ENCODE measurements around the gene PRELID3B.
A peak's percentile ranks its signal among the peaks of the same experiment; 100 is the strongest.

PRELID3B gene

DNA sequence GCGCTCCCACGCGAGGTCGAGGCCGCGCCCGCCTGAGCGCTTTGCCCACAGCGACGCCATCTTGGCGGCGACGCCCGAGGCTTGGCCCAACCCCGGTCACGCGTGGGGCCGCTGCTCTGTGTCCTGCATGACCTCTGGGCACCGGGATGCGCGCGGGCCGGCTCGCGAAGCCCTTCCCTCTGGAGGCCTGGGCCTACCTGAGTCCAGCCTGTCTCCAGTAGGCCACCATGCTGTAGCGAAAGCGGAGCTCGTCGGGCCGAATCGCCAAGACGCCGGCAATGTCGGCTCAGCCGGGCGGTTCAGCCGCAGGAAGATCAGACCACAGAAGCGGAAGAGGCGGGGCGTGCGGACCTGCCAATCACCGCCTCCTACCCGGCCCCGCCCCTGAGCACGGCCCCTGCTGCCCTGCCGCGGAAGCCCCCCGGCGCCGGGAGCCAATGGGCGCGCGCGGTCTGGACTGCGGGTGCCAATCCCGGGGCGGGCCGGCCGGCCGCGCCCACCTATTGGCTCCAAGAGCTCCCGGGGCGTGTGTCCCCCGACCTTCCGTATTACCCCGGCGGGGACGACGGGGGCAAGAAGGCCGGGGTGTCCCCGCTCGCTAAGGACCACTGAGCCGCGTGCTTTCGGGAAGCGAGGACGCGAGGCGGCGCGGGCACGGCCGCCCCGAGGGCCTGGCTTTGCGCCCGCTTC, 10.4 kb downstream of the PRELID3B start, which contains the start of gene ATP5F1E:
Gene ATP5F1E (minus strand): TSS at position 313 of the 690 bp plus-strand sequence. CDS start 84 bp downstream, at position 229.
- TF ChIP-seq, protein P1, sequence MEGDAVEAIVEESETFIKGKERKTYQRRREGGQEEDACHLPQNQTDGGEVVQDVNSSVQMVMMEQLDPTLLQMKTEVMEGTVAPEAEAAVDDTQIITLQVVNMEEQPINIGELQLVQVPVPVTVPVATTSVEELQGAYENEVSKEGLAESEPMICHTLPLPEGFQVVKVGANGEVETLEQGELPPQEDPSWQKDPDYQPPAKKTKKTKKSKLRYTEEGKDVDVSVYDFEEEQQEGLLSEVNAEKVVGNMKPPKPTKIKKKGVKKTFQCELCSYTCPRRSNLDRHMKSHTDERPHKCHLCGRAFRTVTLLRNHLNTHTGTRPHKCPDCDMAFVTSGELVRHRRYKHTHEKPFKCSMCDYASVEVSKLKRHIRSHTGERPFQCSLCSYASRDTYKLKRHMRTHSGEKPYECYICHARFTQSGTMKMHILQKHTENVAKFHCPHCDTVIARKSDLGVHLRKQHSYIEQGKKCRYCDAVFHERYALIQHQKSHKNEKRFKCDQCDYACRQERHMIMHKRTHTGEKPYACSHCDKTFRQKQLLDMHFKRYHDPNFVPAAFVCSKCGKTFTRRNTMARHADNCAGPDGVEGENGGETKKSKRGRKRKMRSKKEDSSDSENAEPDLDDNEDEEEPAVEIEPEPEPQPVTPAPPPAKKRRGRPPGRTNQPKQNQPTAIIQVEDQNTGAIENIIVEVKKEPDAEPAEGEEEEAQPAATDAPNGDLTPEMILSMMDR (IDR thresholded peaks at IDR 0.05), result no peak
- peak; percentile 96 to 98 for DNase-seq
- Histone ChIP-seq H3K36me3 (peaks cover 32 to 58% (median 44%) of the 10 kb centered on the region in 3 donors), H3K27me3 (no peaks in the 10 kb centered on the region), H3K27ac (peak within 1 kb of the TSS; percentile 85 to 86), H3K4me3 (peak within 1 kb of the TSS; percentile 78 to 93), H3K9me3 (no peaks in the 10 kb centered on the region), H3K4me1 (peaks cover 0 to 44% (median 36%) of the 10 kb centered on the region in 4 donors)
- intact Hi-C loops (cut with DNase I; ENCODE audit: low total_unique reads), result loop anchor here (5.0 kb wide), 2 partner anchors 50 to 140 kb away; partner anchors contain the start of gene NELFCD

- Histone ChIP-seq H3K9me3 (no peaks in the 10 kb centered on the region), H3K27ac (peak overlapping the region; percentile 85 to 86), H3K27me3 (no peaks in the 10 kb centered on the region), H3K4me3 (peak overlapping the region; percentile 78 to 93), H3K4me1 (peaks cover 0 to 50% (median 36%) of the 10 kb centered on the region in 4 donors), H3K36me3 (peaks cover 33 to 58% (median 42%) of the 10 kb centered on the region in 3 donors)
- TF ChIP-seq, protein P1 (IDR thresholded peaks at IDR 0.05), result no peak
- intact Hi-C loops (cut with DNase I; ENCODE audit: low total_unique reads), result loop anchor here (5.0 kb wide), 2 partner anchors 49 to 139 kb away; partner anchors contain the start of gene NELFCD
- DNase-seq, result no peak
Measured at GRCh38 chr20:59031564-59032022, 11.0 kb downstream of the PRELID3B start.

- intact Hi-C loops (cut with DNase I; ENCODE audit: low total_unique reads), result loop anchor here (5.0 kb wide), 2 partner anchors 49 to 139 kb away; partner anchors contain the start of gene NELFCD
- H3K27me3 ChIP-seq, result no peaks in the 10 kb centered on the region
- H3K9me3 ChIP-seq, result no peaks in the 10 kb centered on the region
- peaks cover 0 to 50% (median 36%) of the 10 kb centered on the region in 4 donors for H3K4me1 ChIP-seq
- H3K4me3 ChIP-seq, result peak overlapping the region; percentile 78 to 93
- H3K36me3 ChIP-seq, result peaks cover 33 to 56% (median 42%) of the 10 kb centered on the region in 3 donors
- H3K27ac ChIP-seq, result peak overlapping the region; percentile 85 to 86
- no peak for DNase-seq
- TF ChIP-seq, protein P1 (IDR thresholded peaks at IDR 0.05), result no peak
Measured at GRCh38 chr20:59030911-59031563, 11.5 kb downstream of the PRELID3B start.

DNA sequence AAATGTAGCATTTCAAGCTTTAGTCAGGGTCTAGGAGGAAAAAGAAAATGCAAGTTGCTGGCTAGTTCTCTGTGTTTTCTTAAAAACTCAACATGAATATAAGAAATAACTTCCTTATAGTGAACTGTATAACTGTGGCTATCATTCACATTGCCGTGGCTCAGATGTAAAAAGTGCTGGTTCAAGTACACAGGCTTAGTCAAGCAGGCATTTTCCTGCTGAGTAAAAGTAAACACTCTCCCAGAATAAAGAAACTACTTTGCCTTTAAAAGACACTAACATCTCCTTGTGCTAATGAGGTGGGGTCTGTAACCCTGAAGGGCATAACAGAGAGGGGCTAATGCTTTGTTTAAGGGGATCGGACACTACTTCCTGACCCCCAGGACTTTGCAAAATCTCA, 13.8 kb downstream of the PRELID3B start:
- Histone ChIP-seq H3K4me3 (no peak overlapping the region), H3K27me3 (no peaks in the 10 kb centered on the region), H3K27ac (peak overlapping the region in 1 of 2 donors; percentile 17), H3K36me3 (peaks cover 45 to 60% (median 52%) of the 10 kb centered on the region in 3 donors), H3K9me3 (no peaks in the 10 kb centered on the region), H3K4me1 (peaks cover 0 to 50% (median 36%) of the 10 kb centered on the region in 4 donors)
- no peak for DNase-seq
- intact Hi-C loops (cut with DNase I; ENCODE audit: low total_unique reads), result no loop called here
- TF ChIP-seq, protein P1 (IDR thresholded peaks at IDR 0.05), result no peak

DNA sequence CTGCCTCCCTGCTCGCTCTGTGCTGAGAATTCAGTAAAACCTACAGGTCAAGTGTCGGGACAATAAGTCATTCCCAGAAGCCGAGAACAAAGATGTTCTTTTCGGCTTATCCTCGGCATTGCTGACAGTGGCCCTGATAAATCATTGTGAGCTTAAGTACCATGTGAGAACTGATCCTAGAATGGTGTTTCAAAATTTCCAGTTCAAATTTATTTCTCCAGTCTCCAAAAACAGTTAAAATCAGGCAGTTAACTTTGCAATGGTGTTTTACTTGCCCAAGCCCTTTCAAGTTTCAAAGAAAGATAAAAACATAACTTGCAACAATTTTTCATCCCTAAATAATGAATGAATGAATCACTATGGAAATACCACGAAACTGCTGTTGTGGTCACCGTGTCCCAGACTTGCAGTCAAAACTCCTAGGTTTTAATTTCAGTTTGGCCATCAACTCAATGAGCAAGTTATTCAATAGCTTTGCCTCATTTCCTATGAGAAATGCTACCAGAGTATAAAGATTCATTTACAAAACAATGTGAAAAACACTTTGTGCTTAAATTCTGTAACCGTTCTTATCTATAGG, 14.8 kb downstream of the PRELID3B start:
- Histone ChIP-seq H3K9me3 (no peaks in the 10 kb centered on the region), H3K27me3 (no peaks in the 10 kb centered on the region), H3K36me3 (peaks cover 50 to 70% (median 52%) of the 10 kb centered on the region in 3 donors), H3K4me3 (no peak overlapping the region), H3K4me1 (peaks cover 0 to 50% (median 36%) of the 10 kb centered on the region in 4 donors), H3K27ac (no peak overlapping the region)
- TF ChIP-seq, protein P1 (IDR thresholded peaks at IDR 0.05), result no peak
- DNase-seq, result no peak
- intact Hi-C loops (cut with DNase I; ENCODE audit: low total_unique reads), result no loop called here

Data from tibial artery (tissue), 4 donors.